ENCODE results near the gene PHACTR3.
A peak's percentile ranks its signal among the peaks of the same experiment; 100 is the strongest.

PHACTR3 gene

GRCh38 chr20:59578436-59579403 is 25.6 kb upstream of the PHACTR3 start:
- H3K79me1 ChIP-seq (ENCODE audit: low read length) = no peaks in the 10 kb centered on the region
- H2AFZ ChIP-seq (ENCODE audit: insufficient read depth, low read length, poor library complexity) = no peak overlapping the region
- no peak overlapping the region for H3K4me2 ChIP-seq (ENCODE audit: low read length)
- DNase-seq = peak in 1 of 2 donors; percentile 10
- no peak overlapping the region for H3K9ac ChIP-seq (ENCODE audit: low read length)
- H3K9me3 ChIP-seq (ENCODE audit: insufficient read depth, low read depth, low read length) = peaks cover 9% of the 10 kb centered on the region
- H3K79me2 ChIP-seq (ENCODE audit: control insufficient read depth, insufficient read depth, low read length, poor library complexity) = no peaks in the 10 kb centered on the region
- no peak overlapping the region for H3K18ac ChIP-seq (ENCODE audit: low read length)
- H3K23ac ChIP-seq (ENCODE audit: low read length) = no peak overlapping the region
- H3K14ac ChIP-seq (ENCODE audit: low read length) = no peak overlapping the region
- no peaks in the 10 kb centered on the region for H3K36me3 ChIP-seq (ENCODE audit: control insufficient read depth in 1 of 2, insufficient read depth in 2 of 2, low read length in 2 of 2)
- no peak overlapping the region for H3K27ac ChIP-seq (ENCODE audit: low read depth, low read length)
- H3K4ac ChIP-seq (ENCODE audit: low read depth, low read length) = no peak overlapping the region
- no peak overlapping the region for H4K91ac ChIP-seq (ENCODE audit: low read depth, low read length)
- H4K8ac ChIP-seq (ENCODE audit: low read depth, low read length) = no peak overlapping the region
- no peaks in the 10 kb centered on the region for H3K4me1 ChIP-seq (ENCODE audit: control insufficient read depth in 1 of 2, insufficient read depth in 2 of 2, low read length in 2 of 2)
- H2BK12ac ChIP-seq (ENCODE audit: low read length) = no peak overlapping the region
- no peak overlapping the region for H2BK120ac ChIP-seq (ENCODE audit: insufficient read depth, low read length, poor library complexity)
- no peak overlapping the region for H2BK5ac ChIP-seq (ENCODE audit: low read depth, low read length, poor library complexity)
- peaks cover 38% of the 10 kb centered on the region for H3K27me3 ChIP-seq (ENCODE audit: insufficient read depth, low read length)
- no peak overlapping the region for H3K4me3 ChIP-seq (ENCODE audit: low read depth, low read length)
- no peak overlapping the region for H2AK5ac ChIP-seq (ENCODE audit: low read length)
- H4K12ac ChIP-seq (ENCODE audit: low read depth, low read length) = no peak overlapping the region
- WGBS (ENCODE audit: extremely low coverage, insufficient coverage, insufficient read length) = no CpG with 5 or more reads among the region's 18 CpGs

- no peaks in the 10 kb centered on the region for H3K79me1 ChIP-seq (ENCODE audit: low read length)
- no CpG with 5 or more reads among the region's 12 CpGs for WGBS (ENCODE audit: extremely low coverage, insufficient coverage, insufficient read length)
Observed at GRCh38 chr20:59579404-59580145, 24.8 kb upstream of the PHACTR3 start.

GRCh38 chr20:59580146-59580946 is 24.0 kb upstream of the PHACTR3 start:
- Histone ChIP-seq H4K91ac (ENCODE audit: low read depth, low read length) (no peak overlapping the region), H3K4ac (ENCODE audit: low read depth, low read length) (no peak overlapping the region), H3K36me3 (ENCODE audit: control insufficient read depth in 1 of 2, insufficient read depth in 2 of 2, low read length in 2 of 2) (no peaks in the 10 kb centered on the region), H3K4me3 (ENCODE audit: low read depth, low read length) (no peak overlapping the region), H3K9ac (ENCODE audit: low read length) (no peak overlapping the region), H4K12ac (ENCODE audit: low read depth, low read length) (no peak overlapping the region), H2AFZ (ENCODE audit: insufficient read depth, low read length, poor library complexity) (no peak overlapping the region), H2AK5ac (ENCODE audit: low read length) (no peak overlapping the region), H3K79me2 (ENCODE audit: control insufficient read depth, insufficient read depth, low read length, poor library complexity) (no peaks in the 10 kb centered on the region), H2BK5ac (ENCODE audit: low read depth, low read length, poor library complexity) (no peak overlapping the region), H3K27me3 (ENCODE audit: insufficient read depth, low read length) (peaks cover 36% of the 10 kb centered on the region), H3K4me1 (ENCODE audit: control insufficient read depth in 1 of 2, insufficient read depth in 2 of 2, low read length in 2 of 2) (no peaks in the 10 kb centered on the region), H3K4me2 (ENCODE audit: low read length) (no peak overlapping the region), H3K9me3 (ENCODE audit: insufficient read depth, low read depth, low read length) (peaks cover 16% of the 10 kb centered on the region), H3K79me1 (ENCODE audit: low read length) (no peaks in the 10 kb centered on the region), H3K14ac (ENCODE audit: low read length) (no peak overlapping the region), H2BK120ac (ENCODE audit: insufficient read depth, low read length, poor library complexity) (no peak overlapping the region), H3K18ac (ENCODE audit: low read length) (no peak overlapping the region), H3K23ac (ENCODE audit: low read length) (no peak overlapping the region), H2BK12ac (ENCODE audit: low read length) (no peak overlapping the region), H4K8ac (ENCODE audit: low read depth, low read length) (no peak overlapping the region), H3K27ac (ENCODE audit: low read depth, low read length) (no peak overlapping the region)
- DNase-seq = no peak
- no CpG with 5 or more reads among the region's 8 CpGs for WGBS (ENCODE audit: extremely low coverage, insufficient coverage, insufficient read length)

More at GRCh38 chr20:59579404-59580145, 24.8 kb upstream of the PHACTR3 start:
- Histone ChIP-seq H3K4me2 (ENCODE audit: low read length) (no peak overlapping the region), H2AFZ (ENCODE audit: insufficient read depth, low read length, poor library complexity) (no peak overlapping the region), H2BK12ac (ENCODE audit: low read length) (no peak overlapping the region), H3K9ac (ENCODE audit: low read length) (no peak overlapping the region), H3K27ac (ENCODE audit: low read depth, low read length) (no peak overlapping the region), H3K4ac (ENCODE audit: low read depth, low read length) (no peak overlapping the region), H2BK5ac (ENCODE audit: low read depth, low read length, poor library complexity) (no peak overlapping the region), H3K36me3 (ENCODE audit: control insufficient read depth in 1 of 2, insufficient read depth in 2 of 2, low read length in 2 of 2) (no peaks in the 10 kb centered on the region), H3K4me3 (ENCODE audit: low read depth, low read length) (no peak overlapping the region), H2AK5ac (ENCODE audit: low read length) (no peak overlapping the region), H4K12ac (ENCODE audit: low read depth, low read length) (no peak overlapping the region), H3K14ac (ENCODE audit: low read length) (no peak overlapping the region), H4K91ac (ENCODE audit: low read depth, low read length) (no peak overlapping the region), H3K9me3 (ENCODE audit: insufficient read depth, low read depth, low read length) (peaks cover 16% of the 10 kb centered on the region), H3K79me2 (ENCODE audit: control insufficient read depth, insufficient read depth, low read length, poor library complexity) (no peaks in the 10 kb centered on the region), H3K4me1 (ENCODE audit: control insufficient read depth in 1 of 2, insufficient read depth in 2 of 2, low read length in 2 of 2) (no peaks in the 10 kb centered on the region), H3K18ac (ENCODE audit: low read length) (no peak overlapping the region), H3K23ac (ENCODE audit: low read length) (no peak overlapping the region), H2BK120ac (ENCODE audit: insufficient read depth, low read length, poor library complexity) (no peak overlapping the region), H4K8ac (ENCODE audit: low read depth, low read length) (no peak overlapping the region), H3K27me3 (ENCODE audit: insufficient read depth, low read length) (peaks cover 38% of the 10 kb centered on the region)
- DNase-seq = no peak

- no peaks in the 10 kb centered on the region for H3K4me1 ChIP-seq (ENCODE audit: control insufficient read depth in 1 of 2, insufficient read depth in 2 of 2, low read length in 2 of 2)
- H3K36me3 ChIP-seq (ENCODE audit: control insufficient read depth in 1 of 2, insufficient read depth in 2 of 2, low read length in 2 of 2) = no peaks in the 10 kb centered on the region
- no peak overlapping the region for H2BK5ac ChIP-seq (ENCODE audit: low read depth, low read length, poor library complexity)
- no peak overlapping the region for H2AFZ ChIP-seq (ENCODE audit: insufficient read depth, low read length, poor library complexity)
- H3K4me2 ChIP-seq (ENCODE audit: low read length) = no peak overlapping the region
- H3K9ac ChIP-seq (ENCODE audit: low read length) = no peak overlapping the region
- no peak overlapping the region for H3K14ac ChIP-seq (ENCODE audit: low read length)
- H2BK120ac ChIP-seq (ENCODE audit: insufficient read depth, low read length, poor library complexity) = no peak overlapping the region
- H4K91ac ChIP-seq (ENCODE audit: low read depth, low read length) = no peak overlapping the region
- H3K27me3 ChIP-seq (ENCODE audit: insufficient read depth, low read length) = peaks cover 30% of the 10 kb centered on the region
- no peak overlapping the region for H4K8ac ChIP-seq (ENCODE audit: low read depth, low read length)
- no peaks in the 10 kb centered on the region for H3K79me1 ChIP-seq (ENCODE audit: low read length)
- no peak overlapping the region for H3K23ac ChIP-seq (ENCODE audit: low read length)
- H3K18ac ChIP-seq (ENCODE audit: low read length) = no peak overlapping the region
- H3K4ac ChIP-seq (ENCODE audit: low read depth, low read length) = no peak overlapping the region
- H4K12ac ChIP-seq (ENCODE audit: low read depth, low read length) = no peak overlapping the region
- peaks cover 18% of the 10 kb centered on the region for H3K9me3 ChIP-seq (ENCODE audit: insufficient read depth, low read depth, low read length)
- no peak overlapping the region for H2AK5ac ChIP-seq (ENCODE audit: low read length)
- no CpG with 5 or more reads among the region's 9 CpGs for whole genome bisulfite sequencing (ENCODE audit: extremely low coverage, insufficient coverage, insufficient read length)
- no peaks in the 10 kb centered on the region for H3K79me2 ChIP-seq (ENCODE audit: control insufficient read depth, insufficient read depth, low read length, poor library complexity)
- H3K27ac ChIP-seq (ENCODE audit: low read depth, low read length) = no peak overlapping the region
- H2BK12ac ChIP-seq (ENCODE audit: low read length) = no peak overlapping the region
- H3K4me3 ChIP-seq (ENCODE audit: low read depth, low read length) = no peak overlapping the region
- DNase-seq = no peak
Observed at GRCh38 chr20:59580991-59581401, 23.3 kb upstream of the PHACTR3 start.
